Upper lobe of right lung (tissue), 1 donor: ENCODE results near the gene IGFBP2. TPM values are rescaled to one million over a fixed set of nuclear protein-coding genes. Genes with fewer than 3 reads are reported as not detected.

ENCODE experiments used
- ATAC-seq: fragments of 200-7000 bp; cut with Tn5 transposase; one replicate; pipeline ENCODE4 v1.9.1; 2020; ENCODE audit warnings: mild to moderate bottlenecking, moderate library complexity
- DNase-seq: peaks from one replicate; pipeline ENCODE4 v3.0.0-alpha.2; 2020
- H3K27ac ChIP-seq: fragments of 200-600 bp; one replicate; pipeline ENCODE4 v1.8.0; 2022
- H3K27me3 ChIP-seq: fragments of 200-600 bp; one replicate; pipeline ENCODE4 v1.8.0; 2022; ENCODE audit warnings: mild to moderate bottlenecking
- H3K36me3 ChIP-seq: fragments of 200-600 bp; one replicate; pipeline ENCODE4 v1.8.0; 2022
- H3K4me1 ChIP-seq: fragments of 200-600 bp; one replicate; pipeline ENCODE4 v1.8.0; 2022
- H3K4me3 ChIP-seq: fragments of 200-600 bp; one replicate; pipeline ENCODE4 v1.8.0; 2022; ENCODE audit warnings: mild to moderate bottlenecking
- H3K9me3 ChIP-seq: fragments of 200-600 bp; one replicate; pipeline ENCODE4 v1.8.0; 2022
- CTCF ChIP-seq: fragments of 200-600 bp; IDR thresholded peaks from one replicate; pipeline ENCODE4 v1.8.0; 2022; ENCODE audit warnings: antibody characterized with exemption
- intact Hi-C: fragments of 100-400 bp; cut with DNase I; formaldehyde crosslinking; loops from one replicate; pipeline ENCODE4 v1.11.0; 2022
- total RNA-seq: library from RNA; stranded (reverse); fragmentation: NEBNext Ultra II Directional; extraction: Animal tissue kit (Norgen Biotek cat#: 25700); gene quantifications from one replicate; pipeline ENCODE4 v1.2.1, GENCODE V29; 2021
- donor health status: DM: no; HTN: yes; CAD: no; lungs with severe emphysema.

Gene IGFBP2
- total RNA-seq, 1 donor from 2014 or later: 46.1 TPM

GRCh38 chr2:216672466-216672865 is 39.2 kb downstream of the IGFBP2 start:
- ATAC-seq (no peak), DNase-seq (no peak)
- no peak for TF ChIP-seq CTCF
- no peaks in the 10 kb centered on the region for H3K36me3 ChIP-seq
- no peak overlapping the region for H3K4me3 ChIP-seq
- H3K27me3 ChIP-seq: no peaks in the 10 kb centered on the region
- no peak overlapping the region for H3K27ac ChIP-seq
- intact Hi-C loops: no loop called here
- H3K9me3 ChIP-seq: no peaks in the 10 kb centered on the region
- H3K4me1 ChIP-seq: no peaks in the 10 kb centered on the region

GRCh38 chr2:216673021-216673420 is 39.8 kb downstream of the IGFBP2 start:
- no peak for DNase-seq
- intact Hi-C loops: no loop called here

DNA sequence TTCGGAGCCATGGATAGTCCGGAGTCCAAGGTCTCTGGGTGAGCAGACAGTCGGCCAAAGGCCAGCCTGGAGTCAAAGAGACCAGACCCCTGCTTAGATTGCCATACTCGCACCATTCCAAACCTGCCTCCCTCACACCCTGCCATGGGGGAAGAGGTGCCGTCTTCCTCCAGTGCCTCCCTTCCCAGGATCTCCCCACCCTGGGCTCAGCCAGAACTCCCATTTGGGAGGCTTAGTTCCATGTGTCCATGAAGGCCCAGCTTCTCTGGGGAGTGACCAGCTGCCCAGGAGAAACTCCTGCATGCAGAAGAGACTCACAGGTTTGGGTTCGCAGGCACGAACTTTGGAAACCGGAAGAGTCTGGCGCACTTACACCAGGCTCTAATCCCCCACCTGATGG is 40.4 kb downstream of the IGFBP2 start:
- no peak overlapping the region for H3K4me3 ChIP-seq
- no peaks in the 10 kb centered on the region for H3K4me1 ChIP-seq
- no peaks in the 10 kb centered on the region for H3K27me3 ChIP-seq
- H3K36me3 ChIP-seq: no peaks in the 10 kb centered on the region
- H3K27ac ChIP-seq: no peak overlapping the region
- no peak for TF ChIP-seq CTCF
- ATAC-seq (no peak), DNase-seq (no peak)
- no peaks in the 10 kb centered on the region for H3K9me3 ChIP-seq
- intact Hi-C loops: no loop called here

More at GRCh38 chr2:216673021-216673420, 39.8 kb downstream of the IGFBP2 start:
- H3K27ac ChIP-seq: no peak overlapping the region
- no peak overlapping the region for H3K4me3 ChIP-seq
- H3K9me3 ChIP-seq: no peaks in the 10 kb centered on the region
- ATAC-seq: no peak
- no peaks in the 10 kb centered on the region for H3K27me3 ChIP-seq
- no peak for TF ChIP-seq CTCF
- no peaks in the 10 kb centered on the region for H3K4me1 ChIP-seq
- H3K36me3 ChIP-seq: no peaks in the 10 kb centered on the region

- no peak overlapping the region for H3K4me3 ChIP-seq
- intact Hi-C loops: no loop called here
- H3K4me1 ChIP-seq: no peaks in the 10 kb centered on the region
Observed at GRCh38 chr2:216674376-216674775, 41.2 kb downstream of the IGFBP2 start.

DNA sequence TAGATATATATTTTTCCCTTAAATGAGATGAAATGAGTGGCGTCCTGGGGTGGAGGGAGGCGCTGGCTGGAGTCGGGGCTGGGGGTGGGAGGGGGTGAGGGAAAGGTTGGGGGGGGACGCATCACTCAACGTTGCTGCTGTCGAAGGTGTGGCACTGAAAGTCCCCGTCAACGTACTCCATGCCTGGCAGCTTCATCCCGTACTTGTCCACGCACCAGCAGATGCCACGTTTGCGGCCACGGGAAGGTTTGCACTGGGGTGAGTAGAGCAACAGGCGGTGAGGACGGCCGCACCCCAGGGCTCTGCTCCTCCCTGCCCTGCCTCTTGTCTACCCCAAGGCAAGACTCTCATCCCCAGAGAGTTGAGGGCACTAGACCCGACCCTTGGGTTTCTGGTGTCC is 43.4 kb downstream of the IGFBP2 start:
- ATAC-seq (no peak), DNase-seq (no peak)
- no peak overlapping the region for H3K27ac ChIP-seq
- no peaks in the 10 kb centered on the region for H3K36me3 ChIP-seq
- no peak overlapping the region for H3K4me3 ChIP-seq
- intact Hi-C loops: no loop called here
- H3K27me3 ChIP-seq: no peaks in the 10 kb centered on the region
- H3K9me3 ChIP-seq: no peaks in the 10 kb centered on the region
- no peak for TF ChIP-seq CTCF
- H3K4me1 ChIP-seq: no peaks in the 10 kb centered on the region

More at GRCh38 chr2:216674376-216674775, 41.2 kb downstream of the IGFBP2 start:
- Histone ChIP-seq H3K36me3 (no peaks in the 10 kb centered on the region), H3K27me3 (no peaks in the 10 kb centered on the region), H3K27ac (no peak overlapping the region), H3K9me3 (no peaks in the 10 kb centered on the region)
- TF ChIP-seq CTCF: no peak
- ATAC-seq (no peak), DNase-seq (no peak)

DNA sequence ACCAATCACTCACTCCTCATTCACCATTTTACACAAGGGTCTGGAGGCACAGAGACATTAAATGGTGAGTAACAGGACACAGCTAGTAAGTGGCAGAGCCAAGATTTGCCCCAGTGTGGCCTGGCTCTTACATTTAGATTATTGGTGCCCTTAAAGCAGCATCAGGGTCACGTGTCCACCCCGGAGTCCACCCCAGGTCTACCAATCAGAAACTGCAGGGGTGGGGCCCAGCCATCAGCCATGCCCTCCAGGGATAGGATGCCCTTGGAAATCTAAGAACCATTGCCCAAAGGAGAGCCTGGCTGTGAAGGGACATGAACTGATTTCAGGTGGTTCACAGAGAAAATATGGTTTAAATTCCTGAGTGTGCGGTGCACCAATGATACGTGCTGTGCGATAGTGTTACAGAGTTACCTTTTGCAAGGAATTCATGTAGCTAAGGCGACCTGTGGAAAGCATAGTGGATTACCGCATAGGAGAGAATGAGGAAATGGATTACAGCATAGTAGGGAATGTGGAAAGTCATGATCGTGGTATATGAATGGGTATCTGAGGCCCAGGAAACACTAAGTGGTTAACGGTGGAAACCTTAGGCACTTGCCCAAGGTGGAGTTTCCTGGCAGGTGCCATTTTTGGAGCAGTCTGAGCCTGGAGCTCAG is 44.3 kb downstream of the IGFBP2 start:
- intact Hi-C loops: no loop called here
- H3K27ac ChIP-seq: no peak overlapping the region
- no peak overlapping the region for H3K4me3 ChIP-seq
- DNase-seq (no peak), ATAC-seq (no peak)
- H3K9me3 ChIP-seq: no peaks in the 10 kb centered on the region
- H3K27me3 ChIP-seq: no peaks in the 10 kb centered on the region
- H3K4me1 ChIP-seq: peaks cover 5% of the 10 kb centered on the region
- TF ChIP-seq CTCF: no peak
- H3K36me3 ChIP-seq: no peaks in the 10 kb centered on the region
